GM18861 (cell line): Measurements from ENCODE around the gene PHLDB2.

ENCODE experiments used
- ATAC-seq: cut with Tn5 transposase; IDR thresholded peaks from one replicate; pipeline ENCODE4 v1.9.1; 2021; ENCODE audit not compliant: unreplicated experiment

Gene PHLDB2

GRCh38 chr3:111923095-111923771 lies 64.2 kb downstream of the PHLDB2 start:
- ATAC-seq, result no peak

- ATAC-seq, result no peak
Measured at GRCh38 chr3:111923806-111924205, 64.7 kb downstream of the PHLDB2 start.

- ATAC-seq, result no peak
Measured at GRCh38 chr3:111924283-111924682, 65.2 kb downstream of the PHLDB2 start.

- ATAC-seq, result no peak
Measured at GRCh38 chr3:111926266-111926676, 67.2 kb downstream of the PHLDB2 start.

GRCh38 chr3:111928613-111929012 lies 69.5 kb downstream of the PHLDB2 start:
- no peak for ATAC-seq

GRCh38 chr3:111929484-111929883 lies 70.4 kb downstream of the PHLDB2 start:
- no peak for ATAC-seq

GRCh38 chr3:111932946-111933345 lies 73.9 kb downstream of the PHLDB2 start:
- ATAC-seq, result no peak

- no peak for ATAC-seq
Measured at GRCh38 chr3:111936191-111936841, 77.3 kb downstream of the PHLDB2 start.

- no peak for ATAC-seq
Measured at GRCh38 chr3:111936967-111937366, 77.9 kb downstream of the PHLDB2 start.

GRCh38 chr3:111937871-111938270 lies 78.8 kb downstream of the PHLDB2 start:
- ATAC-seq, result no peak

- no peak for ATAC-seq
Measured at GRCh38 chr3:111939873-111940272, 80.8 kb downstream of the PHLDB2 start.

- ATAC-seq, result no peak
Measured at GRCh38 chr3:111943533-111943932, 84.5 kb downstream of the PHLDB2 start.

GRCh38 chr3:111944372-111944771 lies 85.3 kb downstream of the PHLDB2 start:
- ATAC-seq, result no peak

- no peak for ATAC-seq
Measured at GRCh38 chr3:111947231-111947630, 88.2 kb downstream of the PHLDB2 start.

- no peak for ATAC-seq
Measured at GRCh38 chr3:111948786-111949185, 89.7 kb downstream of the PHLDB2 start.

GRCh38 chr3:111949712-111950111 lies 90.6 kb downstream of the PHLDB2 start:
- ATAC-seq, result no peak

GRCh38 chr3:111951032-111951431 lies 92.0 kb downstream of the PHLDB2 start:
- no peak for ATAC-seq

- no peak for ATAC-seq
Measured at GRCh38 chr3:111952086-111952485, 93.0 kb downstream of the PHLDB2 start.

- ATAC-seq, result no peak
Measured at GRCh38 chr3:111952866-111953450, 93.9 kb downstream of the PHLDB2 start.

GRCh38 chr3:111954228-111954990 lies 95.3 kb downstream of the PHLDB2 start:
- no peak for ATAC-seq

GRCh38 chr3:111955876-111956275 lies 96.8 kb downstream of the PHLDB2 start:
- ATAC-seq, result no peak

- no peak for ATAC-seq
Measured at GRCh38 chr3:111956449-111956848, 97.4 kb downstream of the PHLDB2 start.
